ENCODE results near the gene FOXO1. TPM values are rescaled to one million over a fixed set of nuclear protein-coding genes. Genes with fewer than 3 reads are reported as not detected.

FOXO1 gene
- total and polyA plus RNA-seq, 2 of the 13 experiments (the other 11 are each of a cell fraction or from before 2014, with no cell fraction given), result 8.1 to 13.1 TPM

GRCh38 chr13:40664350-40665125 is 1.9 kb downstream of the FOXO1 start (continued):
- TF ChIP-seq ARNT2 (CRISPR knock-in tag; IDR thresholded peaks at IDR 0.05; ENCODE audit: low read depth) (0 out of 2 replicates have a peak, but pooled peaks have one; percentile 58), ZSCAN20 (CRISPR knock-in tag; IDR thresholded peaks at IDR 0.05; ENCODE audit: borderline replicate concordance) (peak; percentile 20; the same call in 1 of the 2 replicates), ZNF552 (CRISPR knock-in tag; IDR thresholded peaks at IDR 0.05; ENCODE audit: borderline replicate concordance) (no peak), ZC3H4 (CRISPR knock-in tag; IDR thresholded peaks at IDR 0.05; ENCODE audit: borderline replicate concordance) (no peak), SKI (IDR thresholded peaks at IDR 0.05; ENCODE audit: partially characterized antibody) (peak; percentile 85), ZEB1 (IDR thresholded peaks at IDR 0.05; ENCODE audit: insufficient replicate concordance, low read depth) (peak; percentile 33), TFDP2 (CRISPR knock-in tag; IDR thresholded peaks at IDR 0.05) (peak; percentile 63; the same call in 1 of the 2 replicates), ZNF142 (CRISPR knock-in tag; IDR thresholded peaks at IDR 0.05) (peak; percentile 76; the same call in 1 of the 2 replicates), ZFP37 (CRISPR knock-in tag; IDR thresholded peaks at IDR 0.05; ENCODE audit: borderline replicate concordance) (no peak), ERF (CRISPR knock-in tag; IDR thresholded peaks at IDR 0.05) (0 out of 2 replicates have a peak, but pooled peaks have one; percentile 19), ZBTB40 (IDR thresholded peaks at IDR 0.05) (no peak), ZBTB40 (CRISPR knock-in tag; IDR thresholded peaks at IDR 0.05) (0 out of 2 replicates have a peak, but pooled peaks have one; percentile 8)
